Neural cell (in vitro differentiated cells): ENCODE measurements around the gene SCRN2.

Experiments
- CTCF ChIP-seq: fragments of 450-650 bp; IDR thresholded peaks from 2 replicates; pipeline ENCODE4 v1.5.1; 2014; ENCODE audit warnings: antibody characterized with exemption, mild to moderate bottlenecking, moderate library complexity; ENCODE audit not compliant: poor library complexity, severe bottlenecking
- EP300 ChIP-seq: fragments of 450-650 bp; conservative IDR thresholded peaks from 2 replicates; pipeline ENCODE4 v1.6.1; 2014; ENCODE audit warnings: antibody characterized with exemption, mild to moderate bottlenecking, moderate library complexity; ENCODE audit not compliant: poor library complexity, severe bottlenecking
- EZH2 ChIP-seq: fragments of 200-600, 300-800 bp; shearing (Covaris generic), sonication (generic); IDR thresholded peaks from 2 replicates; pipeline ENCODE4 v1.6.1; 2014; ENCODE audit warnings: antibody characterized with exemption, low read length, borderline replicate concordance, mild to moderate bottlenecking; ENCODE audit not compliant: insufficient read depth, poor library complexity, severe bottlenecking
- MXI1 ChIP-seq: fragments of 450-650 bp; conservative IDR thresholded peaks from 2 replicates; pipeline ENCODE4 v1.6.1; 2014; ENCODE audit warnings: antibody characterized with exemption, mild to moderate bottlenecking; ENCODE audit not compliant: poor library complexity, severe bottlenecking
- POLR2AphosphoS5 ChIP-seq: IDR thresholded peaks from 2 replicates; pipeline ENCODE4 v1.6.1; 2012
- RAD21 ChIP-seq: fragments of 450-650 bp; conservative IDR thresholded peaks from 2 replicates; pipeline ENCODE4 v1.6.1; 2014; ENCODE audit warnings: antibody characterized with exemption, mild to moderate bottlenecking, moderate library complexity
- REST ChIP-seq: IDR thresholded peaks from 2 replicates; pipeline ENCODE4 v1.6.1; 2012; ENCODE audit warnings: borderline replicate concordance
- TAF1 ChIP-seq: IDR thresholded peaks from 2 replicates; pipeline ENCODE4 v1.6.1; 2012; ENCODE audit warnings: low read depth

- TF ChIP-seq CTCF (no peak), EZH2 (no peak), RAD21 (no peak), TAF1 (no peak), POLR2AphosphoS5 (no peak), REST (no peak), EP300 (no peak), MXI1 (no peak)
These were observed 12.5 kb upstream of the SCRN2 start for GRCh38 chr17:47853616-47854015.
